Activated naive CD4-positive, alpha-beta T cell treated with anti-CD3 and anti-CD28 coated beads, Interleukin-2, amount 10 ng/mL, durations not matched to agents 7 days and 5 days (primary cell): Measurements from ENCODE around the gene IL10RA.
"Not testable (repeated sequence)": the region's sequence is repeated elsewhere in the genome, so short reads cannot be mapped to it uniquely, and the experiment has no call there.

Source experiments
- CTCF ChIA-PET: fragments of 350-600 bp; sonication (Branson Sonifier 250); formaldehyde crosslinking; loops from one replicate; lab custom pipeline; 2021; ENCODE audit warnings: antibody characterized with exemption; lab: Charles Lee
- DNase-seq: peaks from one replicate; pipeline ENCODE4 v3.0.0-alpha.2; 2020
- H3K27ac Mint-ChIP-seq: one replicate; pipeline ENCODE4 v1.8.0; 2021; ENCODE audit warnings: mild to moderate bottlenecking, moderate library complexity, mixed read lengths
- H3K27me3 Mint-ChIP-seq: one replicate; pipeline ENCODE4 v1.8.0; 2021; ENCODE audit warnings: mild to moderate bottlenecking, mixed read lengths
- H3K36me3 Mint-ChIP-seq: one replicate; pipeline ENCODE4 v1.8.0; 2021; ENCODE audit warnings: mixed read lengths
- H3K4me1 Mint-ChIP-seq: one replicate; pipeline ENCODE4 v1.8.0; 2021; ENCODE audit warnings: mixed read lengths
- H3K4me3 Mint-ChIP-seq: one replicate; pipeline ENCODE4 v1.8.0; 2021; ENCODE audit warnings: mild to moderate bottlenecking, moderate library complexity, mixed read lengths
- H3K9me3 Mint-ChIP-seq: one replicate; pipeline ENCODE4 v1.8.0; 2021; ENCODE audit warnings: mixed read lengths

Gene IL10RA

GRCh38 chr11:118001494-118001971 lies 15.3 kb downstream of the IL10RA start:
- Mint-ChIP-seq H3K9me3 (peaks cover 12% of the 10 kb centered on the region), H3K4me3 (peak overlapping the region; percentile 36), H3K4me1 (peaks cover 98% of the 10 kb centered on the region), H3K27ac (peak overlapping the region; percentile 98), H3K36me3 (peaks cover 67% of the 10 kb centered on the region), H3K27me3 (no peaks in the 10 kb centered on the region)
- CTCF ChIA-PET, result interaction anchor here (0.8 to 4.9 kb wide), 9 partner anchors 14 to 194 kb away, joined by 3 to 53 read pairs (median 5); partner anchors contain the start of gene IL10RA
- DNase-seq, result peak; percentile 64

GRCh38 chr11:118002010-118002540 lies 15.9 kb downstream of the IL10RA start:
- Mint-ChIP-seq H3K27me3 (no peaks in the 10 kb centered on the region), H3K36me3 (peaks cover 65% of the 10 kb centered on the region), H3K9me3 (peaks cover 12% of the 10 kb centered on the region), H3K4me3 (peak overlapping the region; percentile 56), H3K4me1 (peaks cover 100% of the 10 kb centered on the region), H3K27ac (peak overlapping the region; percentile 98)
- peak; percentile 74 for DNase-seq
- CTCF ChIA-PET, result interaction anchor here (0.8 to 4.9 kb wide), 11 partner anchors 14 to 195 kb away, joined by 3 to 53 read pairs (median 5); partner anchors contain the start of gene IL10RA

GRCh38 chr11:118002541-118003423 lies 16.6 kb downstream of the IL10RA start:
- peaks cover 59% of the 10 kb centered on the region for H3K36me3 Mint-ChIP-seq
- peaks cover 100% of the 10 kb centered on the region for H3K4me1 Mint-ChIP-seq
- peak overlapping the region; percentile 98 for H3K27ac Mint-ChIP-seq
- CTCF ChIA-PET, result interaction anchor here (0.8 to 4.9 kb wide), 11 partner anchors 15 to 195 kb away, joined by 3 to 53 read pairs (median 5); partner anchors contain the start of gene IL10RA
- no peaks in the 10 kb centered on the region for H3K27me3 Mint-ChIP-seq
- DNase-seq, result peak; percentile 64
- H3K9me3 Mint-ChIP-seq, result peaks cover 12% of the 10 kb centered on the region
- H3K4me3 Mint-ChIP-seq, result peak overlapping the region; percentile 56

GRCh38 chr11:118003456-118003855 lies 17.3 kb downstream of the IL10RA start:
- peaks cover 53% of the 10 kb centered on the region for H3K36me3 Mint-ChIP-seq
- H3K27me3 Mint-ChIP-seq, result no peaks in the 10 kb centered on the region
- CTCF ChIA-PET, result interaction anchor here (0.8 to 4.9 kb wide), 5 partner anchors 16 to 52 kb away, joined by 3 to 53 read pairs (median 17); partner anchors contain the start of gene IL10RA
- peak overlapping the region; percentile 98 for H3K27ac Mint-ChIP-seq
- H3K4me1 Mint-ChIP-seq, result peaks cover 100% of the 10 kb centered on the region
- no peak for DNase-seq
- H3K4me3 Mint-ChIP-seq, result peak overlapping the region; percentile 56
- H3K9me3 Mint-ChIP-seq, result peaks cover 12% of the 10 kb centered on the region

- H3K9me3 Mint-ChIP-seq, result peaks cover 12% of the 10 kb centered on the region
- peaks cover 99% of the 10 kb centered on the region for H3K4me1 Mint-ChIP-seq
- H3K27ac Mint-ChIP-seq, result peak overlapping the region; percentile 98
- CTCF ChIA-PET, result interaction anchor here (1.0 to 1.2 kb wide), 4 partner anchors 11 to 59 kb away, joined by 3 to 5 read pairs (median 4); no protein-coding TSS in a partner anchor
- DNase-seq, result no peak
- peaks cover 44% of the 10 kb centered on the region for H3K36me3 Mint-ChIP-seq
- H3K4me3 Mint-ChIP-seq, result no peak overlapping the region
- H3K27me3 Mint-ChIP-seq, result no peaks in the 10 kb centered on the region
Observed at GRCh38 chr11:118004543-118005223, 18.5 kb downstream of the IL10RA start.

GRCh38 chr11:118005224-118006152 lies 19.3 kb downstream of the IL10RA start:
- Mint-ChIP-seq H3K9me3 (peaks cover 12% of the 10 kb centered on the region), H3K27ac (peak overlapping the region; percentile 98), H3K4me1 (peaks cover 96% of the 10 kb centered on the region), H3K4me3 (no peak overlapping the region), H3K36me3 (peaks cover 36% of the 10 kb centered on the region), H3K27me3 (no peaks in the 10 kb centered on the region)
- DNase-seq, result no peak
- CTCF ChIA-PET, result interaction anchor here (1.0 to 1.2 kb wide), 4 partner anchors 10 to 59 kb away, joined by 3 to 6 read pairs (median 4); no protein-coding TSS in a partner anchor

GRCh38 chr11:118006153-118006534 lies 19.9 kb downstream of the IL10RA start:
- no peak for DNase-seq
- Mint-ChIP-seq H3K4me1 (peaks cover 93% of the 10 kb centered on the region), H3K27ac (peak overlapping the region; percentile 98), H3K27me3 (no peaks in the 10 kb centered on the region), H3K36me3 (peaks cover 33% of the 10 kb centered on the region), H3K4me3 (no peak overlapping the region), H3K9me3 (peaks cover 12% of the 10 kb centered on the region)
- CTCF ChIA-PET, result interaction anchor here (1.0 to 1.2 kb wide), 2 partner anchors 47 to 60 kb away, joined by 3 to 6 read pairs; no protein-coding TSS in a partner anchor

GRCh38 chr11:118007040-118007439 lies 20.8 kb downstream of the IL10RA start:
- CTCF ChIA-PET, result interaction anchor here (1.0 to 1.8 kb wide), 4 partner anchors 44 to 199 kb away, joined by 3 to 5 read pairs (median 4); no protein-coding TSS in a partner anchor
- Mint-ChIP-seq H3K27me3 (no peaks in the 10 kb centered on the region), H3K36me3 (peaks cover 29% of the 10 kb centered on the region), H3K27ac (peak overlapping the region; percentile 95), H3K9me3 (peaks cover 12% of the 10 kb centered on the region), H3K4me1 (peaks cover 91% of the 10 kb centered on the region), H3K4me3 (no peak overlapping the region)
- DNase-seq, result no peak

GRCh38 chr11:118007563-118008270 lies 21.5 kb downstream of the IL10RA start:
- Mint-ChIP-seq H3K36me3 (peaks cover 29% of the 10 kb centered on the region), H3K27ac (peak overlapping the region; percentile 95), H3K9me3 (peaks cover 12% of the 10 kb centered on the region), H3K4me1 (peaks cover 90% of the 10 kb centered on the region)
- H3K27me3 Mint-ChIP-seq, H3K4me3 Mint-ChIP-seq: not testable (repeated sequence)
- CTCF ChIA-PET, result interaction anchor here (1.0 to 1.8 kb wide), 5 partner anchors 41 to 200 kb away, joined by 3 to 5 read pairs (median 4); no protein-coding TSS in a partner anchor
- peak; percentile 59 for DNase-seq

GRCh38 chr11:118008271-118008911 lies 22.2 kb downstream of the IL10RA start:
- Mint-ChIP-seq H3K27ac (peak overlapping the region; percentile 95), H3K36me3 (peaks cover 26% of the 10 kb centered on the region), H3K9me3 (peaks cover 10% of the 10 kb centered on the region), H3K4me3 (no peak overlapping the region), H3K27me3 (peaks cover 4% of the 10 kb centered on the region), H3K4me1 (peaks cover 87% of the 10 kb centered on the region)
- DNase-seq, result no peak
- CTCF ChIA-PET, result interaction anchor here (1.1 to 1.8 kb wide), 4 partner anchors 41 to 200 kb away, joined by 4 to 5 read pairs (median 4); no protein-coding TSS in a partner anchor

- Mint-ChIP-seq H3K27ac (peak overlapping the region; percentile 30), H3K27me3 (peaks cover 5% of the 10 kb centered on the region), H3K9me3 (peaks cover 7% of the 10 kb centered on the region), H3K4me3 (no peak overlapping the region), H3K4me1 (peaks cover 82% of the 10 kb centered on the region), H3K36me3 (peaks cover 19% of the 10 kb centered on the region)
- CTCF ChIA-PET, result interaction anchor here (2.0 kb wide), 1 partner anchor 63 kb away, joined by 5 read pairs; no protein-coding TSS in a partner anchor
- DNase-seq, result no peak
Observed at GRCh38 chr11:118009864-118010737, 23.9 kb downstream of the IL10RA start.
